SK-N-SH treated with all-trans-retinoic acid at 6 μM for 48 hours (cell line): Measurements from ENCODE around the gene ABCG5.

Experiments
- ATAC-seq: fragments of 200-7000 bp; cut with Tn5 transposase; 3 replicates; pipeline ENCODE4 v1.9.1; 2020; ENCODE audit warnings: mild to moderate bottlenecking, moderate library complexity
- ARNTL ChIP-seq: fragments of 450-650 bp; formaldehyde crosslinking; IDR thresholded peaks from 2 replicates; pipeline ENCODE4 v1.5.0; 2020; ENCODE audit warnings: low read depth, mild to moderate bottlenecking, moderate library complexity, borderline replicate concordance
- BACH2 ChIP-seq: fragments of 250-450 bp; sonication (Bioruptor Pico); IDR thresholded peaks from 2 replicates; pipeline ENCODE4 v1.9.0; 2021; ENCODE audit warnings: mild to moderate bottlenecking, borderline replicate concordance
- CREB5 ChIP-seq: fragments of 250-450 bp; sonication (Bioruptor Pico); IDR thresholded peaks from 2 replicates; pipeline ENCODE4 v1.5.1; 2020; ENCODE audit warnings: low read depth, mild to moderate bottlenecking, moderate library complexity
- CSRNP3 ChIP-seq: fragments of 250-450 bp; sonication (Bioruptor Pico); IDR thresholded peaks from 2 replicates; pipeline ENCODE4 v1.5.1; 2021; ENCODE audit warnings: mild to moderate bottlenecking, moderate library complexity
- ESRRG ChIP-seq: fragments of 250-450 bp; sonication (Bioruptor Pico); IDR thresholded peaks from 2 replicates; pipeline ENCODE4 v1.6.1; 2021; ENCODE audit warnings: mild to moderate bottlenecking
- GLIS3 ChIP-seq: fragments of 250-450 bp; sonication (Bioruptor Pico); IDR thresholded peaks from 2 replicates; pipeline ENCODE4 v1.5.0; 2020; ENCODE audit warnings: mild to moderate bottlenecking, moderate library complexity
- ISL1 ChIP-seq: fragments of 250-450 bp; sonication (Bioruptor Pico); IDR thresholded peaks from 2 replicates; pipeline ENCODE4 v2.1.2; 2022; ENCODE audit warnings: mild to moderate bottlenecking, moderate library complexity
- OSR1 ChIP-seq: fragments of 250-450 bp; sonication (Bioruptor Pico); IDR thresholded peaks from 2 replicates; pipeline ENCODE4 v1.8.0; 2022; ENCODE audit warnings: moderate library complexity, mild to moderate bottlenecking, inconsistent platforms
- PATZ1 ChIP-seq: fragments of 250-450 bp; sonication (Bioruptor Pico); IDR thresholded peaks from 2 replicates; pipeline ENCODE4 v1.8.0; 2020; ENCODE audit warnings: mild to moderate bottlenecking, moderate library complexity, borderline replicate concordance
- POU6F1 ChIP-seq: fragments of 250-450 bp; sonication (Bioruptor Pico); IDR thresholded peaks from 2 replicates; pipeline ENCODE4 v1.8.0; 2021; ENCODE audit warnings: low read depth, mild to moderate bottlenecking, moderate library complexity, borderline replicate concordance
- PPARA ChIP-seq: fragments of 250-450 bp; sonication (Bioruptor Pico); IDR thresholded peaks from 2 replicates; pipeline ENCODE4 v1.5.0; 2020; ENCODE audit warnings: mild to moderate bottlenecking, borderline replicate concordance
- RARB ChIP-seq: fragments of 250-450 bp; sonication (Bioruptor Pico); IDR thresholded peaks from 2 replicates; pipeline ENCODE4 v1.8.0; 2021; ENCODE audit warnings: mild to moderate bottlenecking, moderate library complexity
- SNAI2 ChIP-seq: fragments of 250-450 bp; sonication (Bioruptor Pico); IDR thresholded peaks from 2 replicates; pipeline ENCODE4 v1.5.0; 2020; ENCODE audit warnings: mild to moderate bottlenecking, moderate library complexity
- TCF4 ChIP-seq: fragments of 250-450 bp; sonication (Bioruptor Pico); IDR thresholded peaks from 2 replicates; pipeline ENCODE4 v1.8.0; 2021; ENCODE audit warnings: mild to moderate bottlenecking, moderate library complexity, borderline replicate concordance
- TOX ChIP-seq: fragments of 250-450 bp; sonication (Bioruptor Pico); IDR thresholded peaks from 2 replicates; pipeline ENCODE4 v1.8.0; 2021; ENCODE audit warnings: mild to moderate bottlenecking, moderate library complexity, borderline replicate concordance
- TSHZ2 ChIP-seq: fragments of 250-450 bp; sonication (Bioruptor Pico); IDR thresholded peaks from 2 replicates; pipeline ENCODE4 v1.5.0; 2020; ENCODE audit warnings: mild to moderate bottlenecking, moderate library complexity
- ZC3H10 ChIP-seq: fragments of 250-450 bp; sonication (Bioruptor Pico); IDR thresholded peaks from 2 replicates; pipeline ENCODE4 v1.5.1; 2021; ENCODE audit warnings: mild to moderate bottlenecking, moderate library complexity
- ZFP3 ChIP-seq: fragments of 250-450 bp; sonication (Bioruptor Pico); IDR thresholded peaks from 2 replicates; pipeline ENCODE4 v1.5.0; 2020; ENCODE audit warnings: mild to moderate bottlenecking, moderate library complexity
- ZFP30 ChIP-seq: fragments of 450-650 bp; formaldehyde crosslinking; IDR thresholded peaks from 2 replicates; pipeline ENCODE4 v1.5.0; 2022; ENCODE audit warnings: mild to moderate bottlenecking, moderate library complexity
- ZNF565 ChIP-seq: fragments of 450-650 bp; formaldehyde crosslinking; conservative IDR thresholded peaks from 2 replicates; pipeline ENCODE4 v1.5.0; 2020; ENCODE audit warnings: low read depth, mild to moderate bottlenecking, moderate library complexity
- ZNF8 ChIP-seq: fragments of 450-650 bp; formaldehyde crosslinking; IDR thresholded peaks from 2 replicates; pipeline ENCODE4 v1.5.0; 2020; ENCODE audit warnings: mild to moderate bottlenecking, moderate library complexity

Gene ABCG5

GRCh38 chr2:43838560-43839267 lies at the start of gene ABCG5, which contains the start of gene ABCG8:
Gene ABCG5 (minus strand): TSS chr2:43838839. CDS start chr2:43838679, 160 bp downstream.
Gene ABCG8 (plus strand): TSS chr2:43838971. CDS start chr2:43839054, 83 bp downstream.
- TF ChIP-seq CSRNP3 (CRISPR knock-in tag) (no peak), PATZ1 (no peak), GLIS3 (no peak), ZFP30 (no peak), TCF4 (no peak), PPARA (CRISPR knock-in tag) (no peak), ESRRG (CRISPR knock-in tag) (no peak), SNAI2 (no peak), ZFP3 (CRISPR knock-in tag) (no peak), POU6F1 (no peak), TSHZ2 (no peak), ARNTL (CRISPR knock-in tag) (no peak), TOX (CRISPR knock-in tag) (no peak), OSR1 (CRISPR knock-in tag) (no peak)
- TF ChIP-seq, all 23 proteins: peak for 0
- ATAC-seq, result no peak

- no peak for TF ChIP-seq SNAI2
- no peak for TF ChIP-seq TOX (CRISPR knock-in tag)
- no peak for TF ChIP-seq BACH2 (CRISPR knock-in tag)
- TF ChIP-seq POU6F1, result no peak
- no peak for TF ChIP-seq RARB (CRISPR knock-in tag)
- TF ChIP-seq ARNTL (CRISPR knock-in tag), result no peak
- TF ChIP-seq PPARA (CRISPR knock-in tag), result no peak
- no peak for TF ChIP-seq TCF4
- no peak for TF ChIP-seq ZNF8 (CRISPR knock-in tag)
- TF ChIP-seq OSR1 (CRISPR knock-in tag), result no peak
- TF ChIP-seq ZNF565 (CRISPR knock-in tag), result no peak
- no peak for TF ChIP-seq ZC3H10
- TF ChIP-seq ISL1 (CRISPR knock-in tag), result no peak
- TF ChIP-seq CREB5 (CRISPR knock-in tag), result no peak
- TF ChIP-seq, all 23 proteins: peak for 0
- no peak for ATAC-seq
These were observed 48.5 kb upstream of the ABCG5 start for GRCh38 chr2:43887176-43887575.
